Ishikawa (cell line): ENCODE results near the gene LYRM4.

Source experiments
- CEBPB ChIP-seq: IDR thresholded peaks from 2 replicates; pipeline ENCODE4 v1.6.1; 2012
- CREB1 ChIP-seq: IDR thresholded peaks from 2 replicates; pipeline ENCODE4 v1.6.1; 2012; ENCODE audit warnings: low read depth
- EGR1 ChIP-seq: IDR thresholded peaks from 2 replicates; pipeline ENCODE4 v1.6.1; 2012
- EP300 ChIP-seq: IDR thresholded peaks from 2 replicates; pipeline ENCODE4 v1.6.1; 2012; ENCODE audit warnings: borderline replicate concordance
- FOXM1 ChIP-seq: IDR thresholded peaks from 2 replicates; pipeline ENCODE4 v1.6.1; 2012; ENCODE audit warnings: low read depth, borderline replicate concordance
- MAX ChIP-seq: IDR thresholded peaks from 2 replicates; pipeline ENCODE4 v1.6.1; 2012
- NFIC ChIP-seq: IDR thresholded peaks from 2 replicates; pipeline ENCODE4 v1.6.1; 2012
- RAD21 ChIP-seq: IDR thresholded peaks from 2 replicates; pipeline ENCODE4 v1.6.1; 2012; ENCODE audit warnings: low read depth
- REST ChIP-seq: IDR thresholded peaks from 2 replicates; pipeline ENCODE4 v1.6.1; 2012; ENCODE audit warnings: low read depth, mild to moderate bottlenecking
- TAF1 ChIP-seq: IDR thresholded peaks from 2 replicates; pipeline ENCODE4 v1.6.1; 2012; ENCODE audit warnings: low read depth, mild to moderate bottlenecking
- TCF12 ChIP-seq: IDR thresholded peaks from 2 replicates; pipeline ENCODE4 v1.6.1; 2012; ENCODE audit warnings: low read depth
- USF1 ChIP-seq: IDR thresholded peaks from 2 replicates; pipeline ENCODE4 v1.6.1; 2012
- YY1 ChIP-seq: IDR thresholded peaks from 2 replicates; pipeline ENCODE4 v1.6.1; 2012; ENCODE audit warnings: low read depth
- ZBTB7A ChIP-seq: IDR thresholded peaks from 2 replicates; pipeline ENCODE4 v1.6.1; 2012; ENCODE audit warnings: low read depth

GRCh38 chr6:5082487-5083306, 178.1 kb downstream of the LYRM4 start:
- TF ChIP-seq CREB1 (no peak), RAD21 (no peak), REST (no peak), YY1 (no peak), MAX (peak; percentile 81), EP300 (peak; percentile 46; the same call in 1 of the 2 replicates), CEBPB (no peak), TAF1 (no peak), USF1 (no peak), ZBTB7A (peak; percentile 47; the same call in 1 of the 2 replicates), NFIC (peak; percentile 81), EGR1 (0 out of 2 replicates have a peak, but pooled peaks have one; percentile 24), FOXM1 (peak; percentile 63; the same call in 1 of the 2 replicates), TCF12 (peak; percentile 72)
